Measurements from ENCODE around the gene SCGB1C1. TPM values are rescaled to one million over a fixed set of nuclear protein-coding genes. Genes with fewer than 3 reads are reported as not detected.

Gene SCGB1C1
- total RNA-seq, 1 donor from 2014 or later, result not detected

GRCh38 chr11:211295-211694, 18.4 kb downstream of the SCGB1C1 start:
- Histone ChIP-seq H3K4me3 (ENCODE audit: low read depth, low read length) (no peak overlapping the region), H3K36me3 (ENCODE audit: control insufficient read depth, insufficient read depth, low read length) (peaks cover 21% of the 10 kb centered on the region)
- no peak for DNase-seq (ENCODE audit: low read depth)

GRCh38 chr11:211741-212140, 18.9 kb downstream of the SCGB1C1 start:
- TF ChIP-seq CTCF (IDR thresholded peaks at IDR 0.05; ENCODE audit: insufficient read depth, low read length, poor library complexity, severe bottlenecking), result no peak
- DNase-seq (ENCODE audit: low read depth), result no peak
- H3K36me3 ChIP-seq (ENCODE audit: control insufficient read depth, insufficient read depth, low read length), result peaks cover 21% of the 10 kb centered on the region

More at GRCh38 chr11:211295-211694, 18.4 kb downstream of the SCGB1C1 start:
- no peaks in the 10 kb centered on the region for H3K27me3 ChIP-seq (ENCODE audit: control insufficient read depth, insufficient read depth, low read length)
- no peak for TF ChIP-seq CTCF (IDR thresholded peaks at IDR 0.05; ENCODE audit: insufficient read depth, low read length, poor library complexity, severe bottlenecking)

GRCh38 chr11:212150-213100, 19.5 kb downstream of the SCGB1C1 start:
- TF ChIP-seq CTCF (IDR thresholded peaks at IDR 0.05; ENCODE audit: insufficient read depth, low read length, poor library complexity, severe bottlenecking), result no peak
- Histone ChIP-seq H3K36me3 (ENCODE audit: control insufficient read depth, insufficient read depth, low read length) (peaks cover 21% of the 10 kb centered on the region), H3K4me3 (ENCODE audit: low read depth, low read length) (no peak overlapping the region), H3K27me3 (ENCODE audit: control insufficient read depth, insufficient read depth, low read length) (no peaks in the 10 kb centered on the region)
- no peak for DNase-seq (ENCODE audit: low read depth)

More at GRCh38 chr11:211741-212140, 18.9 kb downstream of the SCGB1C1 start:
- Histone ChIP-seq H3K27me3 (ENCODE audit: control insufficient read depth, insufficient read depth, low read length) (no peaks in the 10 kb centered on the region), H3K4me3 (ENCODE audit: low read depth, low read length) (no peak overlapping the region)

- TF ChIP-seq CTCF (IDR thresholded peaks at IDR 0.05; ENCODE audit: insufficient read depth, low read length, poor library complexity, severe bottlenecking), result no peak
- H3K36me3 ChIP-seq (ENCODE audit: control insufficient read depth, insufficient read depth, low read length), result peaks cover 21% of the 10 kb centered on the region
- no peak overlapping the region for H3K4me3 ChIP-seq (ENCODE audit: low read depth, low read length)
- DNase-seq (ENCODE audit: low read depth), result no peak
- H3K27me3 ChIP-seq (ENCODE audit: control insufficient read depth, insufficient read depth, low read length), result no peaks in the 10 kb centered on the region
Measured at GRCh38 chr11:213111-213510, 20.2 kb downstream of the SCGB1C1 start.

- no peak overlapping the region for H3K4me3 ChIP-seq (ENCODE audit: low read depth, low read length)
- no peak for TF ChIP-seq CTCF (IDR thresholded peaks at IDR 0.05; ENCODE audit: insufficient read depth, low read length, poor library complexity, severe bottlenecking)
- H3K36me3 ChIP-seq (ENCODE audit: control insufficient read depth, insufficient read depth, low read length), result peaks cover 21% of the 10 kb centered on the region
- no peaks in the 10 kb centered on the region for H3K27me3 ChIP-seq (ENCODE audit: control insufficient read depth, insufficient read depth, low read length)
- no peak for DNase-seq (ENCODE audit: low read depth)
Measured at GRCh38 chr11:214083-214482, 21.2 kb downstream of the SCGB1C1 start.
